HPDE6-E6E7 (cell line): ENCODE results near the gene SETSIP.
"Not testable (repeated sequence)": the region's sequence is repeated elsewhere in the genome, so short reads cannot be mapped to it uniquely, and the experiment has no call there.

Source experiments
- DNase-seq: peaks from one replicate; pipeline ENCODE4 v3.0.0; 2011; ENCODE audit warnings: missing footprints; ENCODE audit errors: extremely low spot score

SETSIP gene

GRCh38 chr1:92051948-92052347 is 23.3 kb downstream of the SETSIP start:
- no peak for DNase-seq

- DNase-seq: no peak
Measured at GRCh38 chr1:92045766-92046495, 29.3 kb downstream of the SETSIP start.

GRCh38 chr1:92043621-92044020 is 31.6 kb downstream of the SETSIP start:
- DNase-seq: no peak

GRCh38 chr1:92040971-92041370 is 34.2 kb downstream of the SETSIP start:
- no peak for DNase-seq

GRCh38 chr1:92038695-92039346 is 36.4 kb downstream of the SETSIP start:
- no peak for DNase-seq

- no peak for DNase-seq
Measured at GRCh38 chr1:92037400-92037799, 37.8 kb downstream of the SETSIP start.

- DNase-seq: no peak
Measured at GRCh38 chr1:92031281-92032110, 43.7 kb downstream of the SETSIP start.

- DNase-seq: peak; percentile 32
Measured at GRCh38 chr1:92030656-92031107, 44.5 kb downstream of the SETSIP start.

- no peak for DNase-seq
Measured at GRCh38 chr1:92029241-92029922, 45.8 kb downstream of the SETSIP start.

- no peak for DNase-seq
Measured at GRCh38 chr1:92026806-92027205, 48.4 kb downstream of the SETSIP start.

GRCh38 chr1:92026042-92026441 is 49.2 kb downstream of the SETSIP start:
- DNase-seq: not testable (repeated sequence)
